Measurements from ENCODE around the gene MRPL11.
"Not testable (repeated sequence)": the region's sequence is repeated elsewhere in the genome, so short reads cannot be mapped to it uniquely, and the experiment has no call there.

Gene MRPL11

DNA sequence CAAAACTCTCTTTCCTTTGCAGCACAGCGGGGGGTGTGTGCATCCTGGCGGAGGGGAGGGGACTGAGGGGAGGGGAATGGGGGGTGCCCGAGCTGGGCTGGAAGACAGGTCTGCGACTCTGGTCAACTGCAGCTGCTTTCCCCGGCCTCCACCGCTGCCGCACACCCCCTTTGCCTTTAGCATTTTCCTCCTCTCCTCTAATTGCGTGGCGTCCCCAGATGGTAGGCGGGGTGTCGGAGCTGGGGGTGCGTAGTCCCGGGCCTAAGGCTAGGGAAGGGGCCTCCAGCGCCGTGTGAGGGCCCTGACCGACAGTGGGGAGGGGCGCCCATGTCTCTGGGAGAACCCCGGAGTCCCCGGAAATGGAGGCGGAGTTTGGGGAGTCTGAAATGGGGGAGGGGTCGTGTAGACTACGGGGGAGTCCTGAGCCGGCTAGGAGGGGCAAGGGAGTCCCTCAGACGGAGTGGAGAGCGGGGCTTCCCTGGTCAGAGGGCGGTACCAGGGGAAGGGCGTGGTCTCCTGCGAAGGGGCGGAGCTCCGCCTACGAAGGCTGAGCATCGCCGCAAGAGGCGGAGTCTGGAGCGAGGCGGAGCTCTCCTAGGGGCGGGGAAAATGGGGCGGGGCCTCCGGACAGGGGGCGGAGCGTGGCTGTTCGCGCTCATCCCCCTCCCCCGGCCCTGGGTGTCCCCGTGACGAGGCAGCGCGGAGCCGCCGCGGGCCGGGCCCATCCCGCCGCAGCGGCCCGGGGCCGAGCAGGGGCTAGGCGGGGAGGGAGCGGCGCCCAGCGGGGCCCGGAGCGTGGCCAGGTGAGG lies 27.8 kb upstream of the MRPL11 start, which contains the start of gene PELI3:
PELI3 (plus strand) TSS at position 681 of the 809 bp plus-strand sequence. CDS start 1,224 bp downstream, outside the sequence.
- peak; percentile 71 to 77 for DNase-seq

- DNase-seq: no peak
These were observed 27.0 kb upstream of the MRPL11 start for GRCh38 chr11:66465373-66466224.

GRCh38 chr11:66464916-66465315 lies 26.3 kb upstream of the MRPL11 start:
- no peak for DNase-seq

GRCh38 chr11:66464116-66464515 lies 25.5 kb upstream of the MRPL11 start:
- not testable (repeated sequence) for DNase-seq

GRCh38 chr11:66462911-66463310 lies 24.3 kb upstream of the MRPL11 start:
- DNase-seq: no peak

- no peak for DNase-seq
These were observed 23.4 kb upstream of the MRPL11 start for GRCh38 chr11:66462010-66462409.

GRCh38 chr11:66459138-66459778 lies 20.6 kb upstream of the MRPL11 start:
- no peak for DNase-seq

DNA sequence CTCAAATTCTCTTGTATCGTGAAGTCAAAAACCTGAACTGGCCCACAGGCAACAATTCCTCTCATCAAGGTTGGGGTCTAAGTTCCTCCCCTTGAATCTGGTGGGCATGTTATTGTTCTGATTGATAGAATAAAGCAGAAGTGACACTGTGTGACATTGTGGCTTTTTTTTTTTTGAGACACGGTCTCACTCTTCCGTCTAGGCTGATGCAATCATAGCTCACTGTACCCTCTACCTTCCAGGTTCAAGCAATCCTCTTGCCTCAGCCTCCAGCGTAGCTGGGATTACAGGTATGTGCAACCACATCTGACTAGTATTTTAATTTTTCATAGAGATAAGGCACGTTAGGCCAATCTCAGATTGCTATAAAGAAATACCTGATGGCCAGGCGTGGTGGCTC lies 19.2 kb upstream of the MRPL11 start:
- peak in 1 of 2 experiments; percentile 21 for DNase-seq

DNA sequence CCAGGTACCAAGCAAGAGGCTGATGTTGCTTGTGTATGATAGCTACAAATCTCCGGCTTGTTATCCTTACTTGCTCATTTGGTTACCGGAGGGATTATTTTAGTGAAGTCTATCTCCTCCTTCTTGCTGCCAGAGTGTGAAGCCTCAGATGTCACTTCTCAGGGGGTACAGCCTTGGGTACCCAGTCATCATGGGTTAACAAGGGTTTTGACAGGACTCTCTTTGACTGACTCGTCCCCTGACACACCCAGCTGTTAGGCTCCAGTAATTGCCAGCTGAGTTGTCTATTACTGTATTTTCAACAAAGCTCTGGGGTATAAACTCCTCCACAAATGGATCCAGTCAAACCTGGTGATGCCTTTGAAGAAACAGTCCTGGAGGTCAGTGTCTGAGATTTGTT lies 16.2 kb upstream of the MRPL11 start:
- no peak for DNase-seq

GRCh38 chr11:66454247-66454646 lies 15.6 kb upstream of the MRPL11 start:
- DNase-seq: no peak

DNA sequence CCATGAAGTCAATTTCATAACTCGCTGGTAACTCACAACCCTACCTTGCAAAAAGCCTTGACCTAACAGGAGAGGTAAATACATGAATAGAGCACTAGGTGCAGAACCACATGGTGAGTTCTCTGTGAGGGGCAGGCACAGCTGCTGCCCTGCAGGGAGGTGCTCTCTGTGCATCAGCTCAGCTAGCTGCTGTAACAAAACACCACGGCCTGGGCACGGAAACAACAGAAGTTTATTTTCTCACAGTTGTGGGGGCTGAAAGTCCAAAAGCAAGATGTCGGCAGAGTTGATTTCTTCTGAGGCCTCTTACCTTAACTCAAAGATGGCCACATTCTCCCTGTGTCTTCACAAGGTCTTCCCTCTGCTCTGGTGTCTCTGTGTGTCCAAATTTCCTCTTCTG lies 13.0 kb upstream of the MRPL11 start:
- no peak for DNase-seq

DNA sequence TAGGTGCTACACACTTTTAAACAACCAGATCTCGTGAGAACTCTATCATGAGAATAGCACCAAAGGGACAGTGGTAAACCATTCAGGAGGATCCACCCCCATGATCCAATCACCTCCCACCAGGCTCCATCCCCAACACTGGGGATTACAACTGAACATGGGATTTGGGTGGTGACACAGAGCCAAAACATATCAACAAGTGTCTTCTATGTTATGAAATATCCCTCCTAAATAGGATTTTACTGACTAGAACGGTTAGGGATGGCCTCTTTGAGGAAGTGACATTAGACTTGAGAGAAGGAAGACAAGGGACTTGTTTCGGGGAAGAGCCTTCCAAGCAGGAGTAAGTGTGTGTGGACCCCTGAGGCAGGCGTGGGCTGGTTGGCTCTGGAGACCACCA lies 11.9 kb upstream of the MRPL11 start:
- DNase-seq: peak in 1 of 2 experiments; percentile 13

GRCh38 chr11:66448523-66448922 lies 9.9 kb upstream of the MRPL11 start:
- DNase-seq: peak; percentile 3 to 15

DNA sequence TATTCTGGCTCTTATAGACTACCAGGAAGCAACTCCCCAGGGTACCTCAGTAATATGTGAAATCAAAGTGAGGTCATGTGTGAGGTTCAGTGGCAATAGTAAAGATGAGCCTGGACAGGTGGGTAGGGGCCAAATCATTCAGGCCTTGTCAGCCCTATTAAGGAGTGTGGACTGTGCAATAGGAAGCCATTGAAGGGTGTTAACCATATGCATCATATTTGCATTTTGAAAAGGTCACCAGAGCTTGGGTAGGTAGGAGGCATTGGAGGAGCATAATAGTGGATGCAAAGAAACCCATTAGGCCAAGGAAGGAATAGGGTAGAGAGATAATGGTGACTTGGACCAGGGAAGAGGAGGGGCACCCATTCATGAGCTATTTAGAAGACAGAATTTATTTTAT lies 8.4 kb upstream of the MRPL11 start:
- DNase-seq: no peak

- DNase-seq: peak; percentile 94 to 96
These were observed 5.0 kb upstream of the MRPL11 start for GRCh38 chr11:66443602-66444001.

GRCh38 chr11:66440940-66441282 lies 2.3 kb upstream of the MRPL11 start:
- DNase-seq: not testable (repeated sequence)

DNA sequence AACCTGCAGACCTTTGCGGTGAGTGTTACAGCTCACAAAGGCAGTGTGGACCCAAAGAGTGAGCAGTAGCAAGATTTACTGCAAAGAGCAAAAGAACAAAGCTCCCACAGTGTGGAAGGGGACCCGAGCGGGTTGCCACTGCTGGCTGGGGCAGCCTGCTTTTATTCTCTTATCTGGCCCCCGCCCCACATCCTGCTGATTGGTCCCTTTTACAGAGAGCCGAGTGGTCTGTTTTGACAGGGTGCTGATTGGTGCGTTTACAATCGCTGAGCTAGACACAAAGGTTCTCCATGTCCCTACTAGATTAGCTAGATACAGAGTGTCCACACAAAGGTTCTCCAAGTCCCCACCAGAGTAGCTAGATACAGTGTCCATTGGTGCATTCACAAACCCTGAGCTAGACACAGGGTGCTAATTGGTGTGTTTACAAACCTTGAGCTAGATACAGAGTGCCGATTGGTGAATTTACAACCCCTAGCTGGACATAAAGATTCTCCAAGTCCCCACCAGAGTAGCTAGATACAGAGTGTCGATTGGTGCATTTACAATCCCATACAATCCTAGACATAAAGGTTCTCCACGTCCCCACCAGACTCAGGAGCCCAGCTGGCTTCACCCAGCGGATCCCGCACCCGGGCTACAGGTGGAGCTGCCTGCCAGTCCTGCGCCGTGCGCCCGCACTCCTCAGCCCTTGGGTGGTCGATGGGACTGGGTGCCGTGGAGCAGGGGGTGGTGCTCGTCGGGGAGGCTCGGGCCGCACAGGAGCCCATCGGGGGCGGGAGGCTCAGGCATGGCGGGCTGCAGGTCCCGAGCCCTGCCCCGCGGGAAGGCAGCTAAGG lies 1.7 kb upstream of the MRPL11 start:
- DNase-seq: not testable (repeated sequence)

DNA sequence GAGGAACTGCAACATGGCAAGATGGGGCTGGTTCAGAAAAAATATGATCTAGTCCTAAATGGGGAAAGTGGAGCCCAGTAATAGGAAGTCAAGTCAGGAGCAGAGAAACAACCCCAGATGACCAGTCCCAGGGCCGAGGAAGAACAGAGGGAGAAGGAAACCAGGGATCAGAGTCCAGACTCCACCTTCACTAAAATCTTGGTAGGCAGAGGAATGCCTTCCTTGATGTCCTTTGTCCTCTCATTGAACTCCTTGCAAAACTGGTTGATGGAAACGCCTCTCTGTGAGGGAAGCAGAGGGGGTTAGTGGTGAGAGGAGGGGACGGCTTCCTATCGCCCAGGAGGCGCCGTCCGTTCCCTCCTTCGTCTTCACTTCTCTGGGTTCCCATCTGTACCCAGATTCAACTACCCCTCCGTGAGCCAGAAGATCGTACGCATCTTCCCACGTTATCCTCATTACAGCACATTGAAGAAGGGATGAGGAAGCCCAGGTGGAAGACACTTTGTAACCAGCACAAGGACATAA lies 607 bp downstream of the MRPL11 start:
- no peak for DNase-seq

DNA sequence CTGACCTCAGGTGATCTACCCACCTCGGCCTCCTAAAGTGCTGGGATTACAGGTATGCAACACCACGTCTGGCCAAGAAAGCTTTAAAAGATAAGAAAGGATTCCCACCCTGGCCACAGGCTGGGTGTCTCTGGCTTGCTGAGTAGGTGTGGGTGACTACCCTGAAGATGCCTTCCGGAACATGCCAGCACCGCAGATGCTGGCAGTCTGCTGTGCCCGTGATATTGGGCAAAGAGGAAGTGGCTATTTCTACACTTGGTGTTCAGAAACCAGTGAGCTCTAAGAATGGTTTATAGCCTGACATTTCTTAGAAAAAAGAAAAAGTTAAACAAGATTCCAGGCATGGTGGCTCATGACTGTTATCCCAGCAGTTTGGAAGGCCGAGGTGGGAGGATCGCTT lies 6.1 kb downstream of the MRPL11 start:
- peak; percentile 32 to 43 for DNase-seq

GRCh38 chr11:66431871-66432329 lies 6.7 kb downstream of the MRPL11 start:
- DNase-seq: not testable (repeated sequence)

GRCh38 chr11:66431287-66431686 lies 7.4 kb downstream of the MRPL11 start:
- DNase-seq: not testable (repeated sequence)

DNA sequence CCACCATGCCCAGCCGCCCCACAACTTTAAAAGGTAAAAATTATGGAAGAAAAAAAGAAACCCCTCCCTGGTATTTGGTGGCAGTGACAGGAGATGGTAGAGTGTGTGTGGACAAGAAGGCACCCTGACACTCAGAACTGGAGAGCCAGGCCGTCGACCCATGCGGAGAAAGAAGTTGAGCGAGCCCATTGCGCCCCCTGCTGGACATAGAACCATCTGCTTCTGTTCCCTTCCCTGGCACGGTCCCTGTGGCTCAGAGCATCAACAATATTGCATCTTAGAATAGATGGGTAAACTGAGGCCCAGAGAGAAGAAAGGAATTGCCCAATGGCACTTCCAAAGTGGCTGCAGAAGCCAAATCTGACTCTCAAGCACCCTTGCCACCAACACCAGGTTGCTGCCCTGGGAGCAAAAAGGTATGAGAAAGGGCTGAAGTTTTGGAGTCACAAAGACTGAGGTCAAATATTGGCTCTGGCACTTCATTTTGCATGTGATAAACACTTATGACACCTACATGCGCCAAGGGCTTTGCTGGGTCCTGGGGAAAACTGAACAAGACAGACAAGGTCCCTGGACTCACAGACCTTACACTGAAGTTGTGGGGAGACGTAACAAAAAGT lies 8.6 kb downstream of the MRPL11 start:
- DNase-seq: peak; percentile 38 to 59

Data from AML-193 (cell line).